ENCODE results near the gene KCNJ15. TPM values are rescaled to one million over a fixed set of nuclear protein-coding genes. Genes with fewer than 3 reads are reported as not detected.
A peak's percentile ranks its signal among the peaks of the same experiment; 100 is the strongest.

Gene KCNJ15
- total RNA-seq, 2 donors from 2014 or later: 0.17 to 0.21 TPM

DNA sequence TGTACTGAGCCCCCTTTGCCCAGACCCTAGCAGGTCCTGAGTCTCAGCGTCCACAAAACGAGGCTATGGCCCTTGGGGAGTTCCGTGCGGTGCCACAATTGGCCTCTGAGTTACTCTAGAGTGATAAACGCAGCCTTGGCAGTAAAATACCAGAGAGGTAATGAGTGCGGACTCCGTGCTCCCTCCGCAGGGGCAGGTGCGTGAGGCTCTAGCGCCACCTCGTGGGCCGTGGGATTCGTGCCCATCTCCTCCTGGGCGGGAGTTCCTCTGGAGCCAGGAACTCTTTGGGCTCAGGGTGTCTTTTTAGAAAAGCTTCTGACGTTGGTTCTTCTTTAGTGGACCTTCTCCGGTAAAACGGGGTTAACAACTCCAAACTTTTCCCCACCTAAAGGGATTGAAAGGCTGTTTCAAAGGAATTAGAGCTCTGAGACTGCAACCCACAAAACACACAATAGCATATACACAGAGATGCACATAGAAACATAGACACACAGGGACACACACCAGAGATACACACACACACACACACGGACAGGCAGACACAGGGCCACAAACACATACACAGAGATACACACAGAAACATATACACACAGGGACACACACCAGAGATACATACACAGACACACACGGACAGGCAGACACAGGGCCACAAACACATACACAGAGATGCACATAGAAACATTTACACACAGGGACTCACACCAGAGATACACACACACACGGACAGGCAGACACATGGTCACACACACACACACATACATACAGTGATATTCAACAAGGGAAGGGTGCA is 99.4 kb downstream of the KCNJ15 start:
- no peak overlapping the region for H3K4me3 ChIP-seq
- peak; percentile 80 for DNase-seq
- no peaks in the 10 kb centered on the region for H3K4me1 ChIP-seq
- H3K9ac ChIP-seq (ENCODE audit: low read depth in 2 of 2, low read length in 2 of 2): no peak overlapping the region
- TF ChIP-seq, protein P1, sequence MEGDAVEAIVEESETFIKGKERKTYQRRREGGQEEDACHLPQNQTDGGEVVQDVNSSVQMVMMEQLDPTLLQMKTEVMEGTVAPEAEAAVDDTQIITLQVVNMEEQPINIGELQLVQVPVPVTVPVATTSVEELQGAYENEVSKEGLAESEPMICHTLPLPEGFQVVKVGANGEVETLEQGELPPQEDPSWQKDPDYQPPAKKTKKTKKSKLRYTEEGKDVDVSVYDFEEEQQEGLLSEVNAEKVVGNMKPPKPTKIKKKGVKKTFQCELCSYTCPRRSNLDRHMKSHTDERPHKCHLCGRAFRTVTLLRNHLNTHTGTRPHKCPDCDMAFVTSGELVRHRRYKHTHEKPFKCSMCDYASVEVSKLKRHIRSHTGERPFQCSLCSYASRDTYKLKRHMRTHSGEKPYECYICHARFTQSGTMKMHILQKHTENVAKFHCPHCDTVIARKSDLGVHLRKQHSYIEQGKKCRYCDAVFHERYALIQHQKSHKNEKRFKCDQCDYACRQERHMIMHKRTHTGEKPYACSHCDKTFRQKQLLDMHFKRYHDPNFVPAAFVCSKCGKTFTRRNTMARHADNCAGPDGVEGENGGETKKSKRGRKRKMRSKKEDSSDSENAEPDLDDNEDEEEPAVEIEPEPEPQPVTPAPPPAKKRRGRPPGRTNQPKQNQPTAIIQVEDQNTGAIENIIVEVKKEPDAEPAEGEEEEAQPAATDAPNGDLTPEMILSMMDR (IDR thresholded peaks at IDR 0.05): peak; percentile 95
- no peak overlapping the region for H3K27ac ChIP-seq
- no peaks in the 10 kb centered on the region for H3K9me3 ChIP-seq
- H3K27me3 ChIP-seq: no peaks in the 10 kb centered on the region
- intact Hi-C loops (cut with DNase I): loop anchor here (5.0 to 10.0 kb wide), 2 partner anchors 199 to 641 kb away; no protein-coding TSS in a partner anchor
- H3K36me3 ChIP-seq: no peaks in the 10 kb centered on the region

Other genes starting within 250 kb of the KCNJ15 start
- 1 to 10 TPM; 2.5 to 6.7 TPM for gene ERG, start 241.5 kb downstream of the KCNJ15 start, total RNA-seq